Loucy (cell line): ENCODE measurements around the gene ZSWIM5.

ENCODE experiments used
- H2AFZ ChIP-seq: fragments of 200-600 bp; sonication (generic); 2 replicates; pipeline ENCODE4 v1.6.0; 2016; ENCODE audit warnings: antibody characterized with exemption, mild to moderate bottlenecking, low read length, moderate library complexity
- H3F3A ChIP-seq: fragments of 200-600 bp; 2 replicates; pipeline ENCODE4 v1.6.0; 2016; ENCODE audit warnings: antibody characterized with exemption, low read depth, mild to moderate bottlenecking
- H3K27me3 ChIP-seq: fragments of 200-600 bp; sonication (generic); 2 replicates; pipeline ENCODE4 v1.6.1; 2014; ENCODE audit warnings: low read length, mild to moderate bottlenecking; ENCODE audit not compliant: insufficient read depth, poor library complexity, severe bottlenecking
- H3K36me3 ChIP-seq: fragments of 200-600 bp; sonication (generic); 2 replicates; pipeline ENCODE4 v1.6.1; 2016; ENCODE audit warnings: low read length; ENCODE audit not compliant: insufficient read depth
- H3K4me1 ChIP-seq: fragments of 200-600 bp; sonication (generic); 2 replicates; pipeline ENCODE4 v1.5.1; 2014; ENCODE audit warnings: low read length, mild to moderate bottlenecking; ENCODE audit not compliant: insufficient read depth, poor library complexity, severe bottlenecking
- H3K4me2 ChIP-seq: fragments of 200-600 bp; sonication (generic); 2 replicates; pipeline ENCODE4 v1.6.0; 2014; ENCODE audit warnings: antibody characterized with exemption, low read length, low read depth, mild to moderate bottlenecking; ENCODE audit not compliant: poor library complexity, severe bottlenecking
- H3K4me3 ChIP-seq: fragments of 200-600 bp; sonication (generic); 2 replicates; pipeline ENCODE4 v1.5.1; 2014; ENCODE audit warnings: low read length, mild to moderate bottlenecking, mixed read lengths; ENCODE audit not compliant: poor library complexity, severe bottlenecking
- H3K79me2 ChIP-seq: fragments of 200-600 bp; sonication (generic); 2 replicates; pipeline ENCODE4 v1.6.1; 2014; ENCODE audit warnings: low read length; ENCODE audit not compliant: insufficient read depth
- H3K9ac ChIP-seq: fragments of 200-600 bp; sonication (generic); 2 replicates; pipeline ENCODE4 v1.6.0; 2014; ENCODE audit warnings: mild to moderate bottlenecking, low read depth, low read length, moderate library complexity; ENCODE audit not compliant: poor library complexity, severe bottlenecking
- H3K9me2 ChIP-seq: fragments of 200-600 bp; sonication (generic); replicated peaks from 2 replicates; pipeline ENCODE4 v1.6.1; 2016; ENCODE audit warnings: low read depth, low read length, mixed read lengths
- H3K9me3 ChIP-seq: fragments of 200-600 bp; sonication (generic); 2 replicates; pipeline ENCODE4 v1.6.1; 2014; ENCODE audit warnings: mild to moderate bottlenecking, antibody characterized with exemption, low read length, low read depth; ENCODE audit not compliant: insufficient read depth
- H4K20me1 ChIP-seq: fragments of 200-600 bp; sonication (generic); 2 replicates; pipeline ENCODE4 v1.6.0; 2014; ENCODE audit warnings: antibody characterized with exemption, low read length, mild to moderate bottlenecking; ENCODE audit not compliant: insufficient read depth, poor library complexity, severe bottlenecking
- CTCF ChIP-seq: fragments of 200-600 bp; sonication (generic); conservative IDR thresholded peaks from 2 replicates; pipeline ENCODE4 v1.5.1; 2014; ENCODE audit warnings: mild to moderate bottlenecking, antibody characterized with exemption, low read length
- EZH2phosphoT487 ChIP-seq: fragments of 200-600 bp; IDR thresholded peaks from 2 replicates; pipeline ENCODE4 v1.6.1; 2018; ENCODE audit warnings: antibody characterized with exemption, mild to moderate bottlenecking, moderate library complexity, borderline replicate concordance

ZSWIM5 gene

DNA sequence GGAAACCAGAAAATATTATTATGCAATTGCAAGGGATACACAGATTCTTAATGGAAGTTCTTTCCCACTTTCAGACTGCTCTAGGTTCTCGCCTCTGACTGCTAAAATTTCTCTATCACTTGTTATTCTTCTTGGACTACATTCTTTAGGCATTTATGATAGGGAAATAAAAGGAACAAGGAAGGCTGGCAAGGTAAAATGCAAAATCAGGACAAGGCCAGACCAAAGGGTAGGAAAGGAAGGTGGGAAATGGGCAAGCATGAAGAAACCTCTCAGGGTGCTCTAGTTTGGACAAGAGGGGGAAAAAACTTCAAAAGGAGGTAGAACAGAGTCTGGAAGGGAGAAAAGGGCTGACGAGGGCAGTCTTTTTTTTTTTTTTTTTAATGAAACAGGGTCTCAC is 168.2 kb downstream of the ZSWIM5 start:
- Histone ChIP-seq H3K9ac (no peak overlapping the region), H3K4me2 (no peak overlapping the region), H3K4me3 (no peak overlapping the region), H3K9me2 (no peaks in the 10 kb centered on the region), H3F3A (peaks cover 3% of the 10 kb centered on the region; the same call in 1 of the 2 replicates), H3K9me3 (no peaks in the 10 kb centered on the region), H3K36me3 (peaks cover 26% of the 10 kb centered on the region; the same call in 1 of the 2 replicates), H2AFZ (no peak overlapping the region), H4K20me1 (no peaks in the 10 kb centered on the region), H3K79me2 (no peaks in the 10 kb centered on the region), H3K27me3 (no peaks in the 10 kb centered on the region), H3K4me1 (no peaks in the 10 kb centered on the region)
- TF ChIP-seq EZH2phosphoT487 (no peak), CTCF (no peak)

- H3K4me1 ChIP-seq, result no peaks in the 10 kb centered on the region
- no peak overlapping the region for H3K9ac ChIP-seq
- H3K79me2 ChIP-seq, result no peaks in the 10 kb centered on the region
- peaks cover 5% of the 10 kb centered on the region; the same call in 1 of the 2 replicates for H3F3A ChIP-seq
- H3K4me3 ChIP-seq, result no peak overlapping the region
- H3K4me2 ChIP-seq, result no peak overlapping the region
- TF ChIP-seq CTCF, result no peak
- TF ChIP-seq EZH2phosphoT487, result no peak
- no peaks in the 10 kb centered on the region for H3K27me3 ChIP-seq
- no peaks in the 10 kb centered on the region for H4K20me1 ChIP-seq
- H3K36me3 ChIP-seq, result peaks cover 18% of the 10 kb centered on the region; the same call in 1 of the 2 replicates
- H3K9me3 ChIP-seq, result no peaks in the 10 kb centered on the region
- H2AFZ ChIP-seq, result no peak overlapping the region; the same call in 1 of the 2 replicates
- no peaks in the 10 kb centered on the region for H3K9me2 ChIP-seq
Measured at GRCh38 chr1:45037456-45037855, 168.9 kb downstream of the ZSWIM5 start.

GRCh38 chr1:45035631-45036301 is 170.6 kb downstream of the ZSWIM5 start:
- Histone ChIP-seq H3K27me3 (no peaks in the 10 kb centered on the region), H3K4me1 (no peaks in the 10 kb centered on the region), H2AFZ (no peak overlapping the region), H3K79me2 (no peaks in the 10 kb centered on the region), H3F3A (peaks cover 5% of the 10 kb centered on the region; the same call in 1 of the 2 replicates), H3K9me2 (no peaks in the 10 kb centered on the region), H3K9ac (no peak overlapping the region), H3K36me3 (peaks cover 16% of the 10 kb centered on the region; the same call in 1 of the 2 replicates), H3K9me3 (no peaks in the 10 kb centered on the region), H4K20me1 (no peaks in the 10 kb centered on the region), H3K4me2 (no peak overlapping the region), H3K4me3 (no peak overlapping the region)
- TF ChIP-seq CTCF (no peak), EZH2phosphoT487 (no peak)
